H1 (cell line): Measurements from ENCODE around the gene CDH11. TPM values are rescaled to one million over a fixed set of nuclear protein-coding genes. Genes with fewer than 3 reads are reported as not detected.

Source experiments
- CTCF ChIA-PET: fragments of 300-600 bp; sonication (Branson Sonifier 250); formaldehyde crosslinking; loops from one replicate; lab custom pipeline; 2021; ENCODE audit not compliant: partially characterized antibody; lab: Charles Lee
- POLR2A ChIA-PET: fragments of 300-600 bp; sonication (Branson Sonifier 250); formaldehyde crosslinking; loops from one replicate; lab custom pipeline; 2021; ENCODE audit warnings: inconsistent platforms; ENCODE audit not compliant: partially characterized antibody; lab: Charles Lee
- DNase-seq, 2 experiments: peaks; one replicate each; pipeline versions ENCODE4 v3.0.0 to v3.0.0-alpha.2; 2010 to 2022; ENCODE audit warnings: low spot score in 2 of 2, low read depth in 1 of 2, mixed read lengths in 1 of 2
- FAIRE-seq: peaks from 2 replicates; lab custom pipeline; 2011; peaks lifted over from hg19 to GRCh38; lab: Jason Lieb, UNC
- H2AFZ ChIP-seq: 2 replicates; pipeline ENCODE4 v1.8.1; 2012; ENCODE audit warnings: low read length, inconsistent platforms
- H2AK5ac ChIP-seq: 2 replicates; pipeline ENCODE4 v1.6.1; 2013; ENCODE audit warnings: low read depth, low read length
- H2BK120ac ChIP-seq: replicated peaks from 2 replicates; pipeline ENCODE3; 2013; ENCODE audit warnings: low read depth, low read length, inconsistent platforms
- H2BK12ac ChIP-seq: 2 replicates; pipeline ENCODE4 v1.6.1; 2013; ENCODE audit warnings: low read depth, low read length
- H2BK15ac ChIP-seq: 2 replicates; pipeline ENCODE4 v1.6.1; 2013; ENCODE audit warnings: low read length
- H2BK20ac ChIP-seq: 2 replicates; pipeline ENCODE4 v1.6.1; 2013; ENCODE audit warnings: low read length
- H2BK5ac ChIP-seq: 2 replicates; pipeline ENCODE4 v1.6.1; 2013; ENCODE audit warnings: low read depth, low read length
- H3K14ac ChIP-seq: 2 replicates; pipeline ENCODE4 v1.6.1; 2013; ENCODE audit warnings: inconsistent platforms; ENCODE audit not compliant: insufficient read length
- H3K18ac ChIP-seq: 2 replicates; pipeline ENCODE4 v1.6.1; 2013; ENCODE audit warnings: low read length; ENCODE audit errors: extremely low read depth
- H3K23ac ChIP-seq: 2 replicates; pipeline ENCODE4 v1.6.1; 2013; ENCODE audit warnings: inconsistent platforms; ENCODE audit not compliant: insufficient read length
- H3K23me2 ChIP-seq: 2 replicates; pipeline ENCODE4 v1.6.1; 2013; ENCODE audit warnings: low read depth, low read length
- H3K27ac ChIP-seq: 2 replicates; pipeline ENCODE4 v1.6.1; 2011; ENCODE audit warnings: low read depth, low read length, inconsistent platforms
- H3K27me3 ChIP-seq, 4 experiments: replicated peaks in 1 of 4; 1 replicate in 1 of 4; 2 replicates in 3 of 4; pipeline versions ENCODE4 v1.6.1 to v1.8.1; 2011 to 2013; ENCODE audit warnings: low read length in 3 of 4, mild to moderate bottlenecking in 3 of 4, inconsistent platforms in 2 of 4, mixed read lengths in 2 of 4, moderate library complexity in 1 of 4; ENCODE audit not compliant: control insufficient read depth in 3 of 4, insufficient read depth in 3 of 4; ENCODE audit errors: extremely low read depth in 1 of 4
- H3K36me3 ChIP-seq, 4 experiments: 2 replicates each; pipeline versions ENCODE4 v1.6.1 to v1.8.1; 2011 to 2013; ENCODE audit warnings: mild to moderate bottlenecking in 4 of 4, low read length in 3 of 4, moderate library complexity in 2 of 4, control low read depth in 1 of 4, inconsistent platforms in 1 of 4; ENCODE audit not compliant: insufficient read depth in 4 of 4, control insufficient read depth in 2 of 4
- H3K4ac ChIP-seq: replicated peaks from 2 replicates; pipeline ENCODE3; 2013; ENCODE audit warnings: low read length, low read depth, mixed read lengths, inconsistent platforms; ENCODE audit not compliant: insufficient read length
- H3K4me1 ChIP-seq, 4 experiments: replicated peaks in 1 of 4; 1 replicate in 1 of 4; 2 replicates in 3 of 4; pipeline versions ENCODE4 v1.6.1 to v1.8.1; 2011 to 2013; ENCODE audit warnings: low read length in 3 of 4, inconsistent platforms in 2 of 4, mixed read lengths in 1 of 4; ENCODE audit not compliant: insufficient read depth in 4 of 4, control insufficient read depth in 3 of 4
- H3K4me2 ChIP-seq, 2 experiments: 2 replicates each; pipeline versions ENCODE4 v1.6.1 to v1.8.1; 2011 to 2013; ENCODE audit warnings: low read depth in 2 of 2, low read length in 2 of 2, control low read depth in 1 of 2, inconsistent platforms in 1 of 2, mild to moderate bottlenecking in 1 of 2; ENCODE audit not compliant: insufficient read depth in 1 of 2
- H3K4me3 ChIP-seq, 4 experiments: fragments of 200-600, 300-600 bp in 1 of 4; sonication (generic), shearing (Covaris generic), sonication (Bioruptor Twin) in 1 of 4; 2 replicates each; pipeline versions ENCODE4 v1.5.1 to v1.8.1; 2011 to 2016; ENCODE audit warnings: low read length in 4 of 4, low read depth in 3 of 4, control low read depth in 2 of 4, inconsistent platforms in 2 of 4, mild to moderate bottlenecking in 2 of 4, mixed read lengths in 1 of 4, moderate library complexity in 1 of 4; ENCODE audit not compliant: insufficient read depth in 2 of 4; ENCODE audit errors: extremely low read depth in 1 of 4
- H3K56ac ChIP-seq: replicated peaks from 2 replicates; pipeline ENCODE3; 2013; ENCODE audit warnings: low read depth, mild to moderate bottlenecking, mixed read lengths, low read length, inconsistent platforms; ENCODE audit not compliant: insufficient read length
- H3K79me1 ChIP-seq: 2 replicates; pipeline ENCODE4 v1.6.1; 2013; ENCODE audit warnings: low read depth, low read length, control low read depth
- H3K79me2 ChIP-seq, 2 experiments: 2 replicates each; pipeline versions ENCODE4 v1.6.1 to v1.8.1; 2012 to 2013; ENCODE audit warnings: low read length in 2 of 2, mild to moderate bottlenecking in 2 of 2, inconsistent platforms in 1 of 2; ENCODE audit not compliant: insufficient read depth in 2 of 2, control insufficient read depth in 1 of 2
- H3K9ac ChIP-seq, 4 experiments: replicated peaks in 1 of 4; 1 replicate in 1 of 4; 2 replicates in 3 of 4; pipeline versions ENCODE4 v1.6.1 to v1.8.1; 2011 to 2013; ENCODE audit warnings: low read depth in 3 of 4, low read length in 3 of 4, control low read depth in 2 of 4, mild to moderate bottlenecking in 2 of 4, moderate library complexity in 2 of 4, inconsistent platforms in 1 of 4; ENCODE audit errors: extremely low read depth in 1 of 4
- H3K9me3 ChIP-seq, 2 experiments: 2 replicates each; pipeline versions ENCODE4 v1.6.1 to v1.8.1; 2012 to 2013; ENCODE audit warnings: mild to moderate bottlenecking in 2 of 2, moderate library complexity in 2 of 2, control low read depth in 1 of 2, inconsistent platforms in 1 of 2, low read depth in 1 of 2, low read length in 1 of 2, mixed read lengths in 1 of 2; ENCODE audit not compliant: insufficient read depth in 2 of 2
- H4K20me1 ChIP-seq, 2 experiments: replicated peaks in 1 of 2; 2 replicates each; pipeline versions ENCODE3 to v1.8.1; 2011 to 2013; ENCODE audit warnings: inconsistent platforms in 2 of 2, low read length in 2 of 2, mild to moderate bottlenecking in 1 of 2; ENCODE audit not compliant: insufficient read depth in 2 of 2, control insufficient read depth in 1 of 2
- H4K5ac ChIP-seq: 2 replicates; pipeline ENCODE4 v1.6.1; 2013; ENCODE audit warnings: low read length, low read depth, mixed read lengths, inconsistent platforms; ENCODE audit not compliant: insufficient read length
- H4K8ac ChIP-seq: 2 replicates; pipeline ENCODE4 v1.8.0; 2013; ENCODE audit warnings: mild to moderate bottlenecking, moderate library complexity, low read length, inconsistent platforms; ENCODE audit not compliant: insufficient read depth; ENCODE audit errors: extremely low read depth
- H4K91ac ChIP-seq: replicated peaks from 2 replicates; pipeline ENCODE3; 2013; ENCODE audit warnings: low read length, mixed read lengths, inconsistent platforms; ENCODE audit not compliant: insufficient read length
- CEBPB ChIP-seq: IDR thresholded peaks from 2 replicates; pipeline ENCODE4 v1.6.1; 2012; ENCODE audit warnings: low read depth, low read length
- CHD2 ChIP-seq: IDR thresholded peaks from 2 replicates; pipeline ENCODE4 v1.6.1; 2012; ENCODE audit warnings: low read length, improper control_type of control experiment
- CREB1 ChIP-seq: IDR thresholded peaks from 2 replicates; pipeline ENCODE4 v1.6.1; 2012; ENCODE audit warnings: inconsistent platforms
- GABPA ChIP-seq: IDR thresholded peaks from 2 replicates; pipeline ENCODE4 v1.6.1; 2011; ENCODE audit warnings: mild to moderate bottlenecking, low read length, moderate library complexity, borderline replicate concordance; ENCODE audit not compliant: insufficient read depth
- HDAC2 ChIP-seq, 2 experiments: fragments of 300-600 bp in 1 of 2; sonication (generic) in 1 of 2; IDR thresholded peaks; 2 replicates each; pipeline ENCODE4 v1.6.1; 2011 to 2012; ENCODE audit warnings: low read depth in 2 of 2, low read length in 2 of 2, mild to moderate bottlenecking in 2 of 2, moderate library complexity in 2 of 2, borderline replicate concordance in 1 of 2, inconsistent platforms in 1 of 2
- HDAC6 ChIP-seq: IDR thresholded peaks from one replicate; pipeline ENCODE4 v1.7.1; 2012; ENCODE audit warnings: low read depth, mild to moderate bottlenecking, inconsistent platforms, low read length, moderate library complexity
- MAFK ChIP-seq: IDR thresholded peaks from 2 replicates; pipeline ENCODE4 v1.6.1; 2012; ENCODE audit warnings: low read depth, mild to moderate bottlenecking, improper control_type of control experiment, low read length
- NRF1 ChIP-seq: IDR thresholded peaks from 2 replicates; pipeline ENCODE4 v1.6.1; 2011; ENCODE audit warnings: mild to moderate bottlenecking, low read depth, low read length, improper control_type of control experiment
- POLR2A ChIP-seq, 2 experiments: IDR thresholded peaks; 1 replicate in 1 of 2; 2 replicates in 1 of 2; pipeline ENCODE4 v1.6.1; 2011; ENCODE audit warnings: low read depth in 2 of 2, low read length in 2 of 2, mild to moderate bottlenecking in 2 of 2; ENCODE audit errors: control extremely low read depth in 1 of 2
- RAD21 ChIP-seq, 2 experiments: IDR thresholded peaks in 1 of 2; conservative IDR thresholded peaks in 1 of 2; 2 replicates each; pipeline ENCODE4 v1.6.1; 2011; ENCODE audit warnings: low read depth in 2 of 2, low read length in 2 of 2, improper control_type of control experiment in 1 of 2, inconsistent platforms in 1 of 2, mild to moderate bottlenecking in 1 of 2, moderate library complexity in 1 of 2
- RNF2 ChIP-seq: fragments of 200-900, 300-1000 bp; sonication (generic); IDR thresholded peaks from 2 replicates; pipeline ENCODE4 v1.7.1; 2016; ENCODE audit warnings: borderline replicate concordance, low read depth, mild to moderate bottlenecking, antibody characterized with exemption, low read length; ENCODE audit not compliant: poor library complexity, severe bottlenecking; ENCODE audit errors: missing control alignments
- SP2 ChIP-seq: IDR thresholded peaks from 2 replicates; pipeline ENCODE4 v1.6.1; 2012; ENCODE audit warnings: mild to moderate bottlenecking, low read length, inconsistent platforms
- TAF1 ChIP-seq: IDR thresholded peaks from 2 replicates; pipeline ENCODE4 v1.6.1; 2011; ENCODE audit warnings: mild to moderate bottlenecking, low read depth, low read length
- TBP ChIP-seq: IDR thresholded peaks from 2 replicates; pipeline ENCODE4 v1.6.1; 2011; ENCODE audit warnings: low read depth, low read length, improper control_type of control experiment
- TCF12 ChIP-seq: IDR thresholded peaks from 2 replicates; pipeline ENCODE4 v1.6.1; 2011; ENCODE audit warnings: low read depth, mild to moderate bottlenecking, low read length
- YY1 ChIP-seq: IDR thresholded peaks from 2 replicates; pipeline ENCODE4 v1.6.1; 2011; ENCODE audit warnings: low read depth, mild to moderate bottlenecking, low read length
- WGBS, 2 experiments: shearing (Covaris generic) in 1 of 2; methylation state at CpG; one replicate each; pipeline versions ENCODE4 v1.1.6 to v1.1.7; 2013 to 2015; ENCODE audit warnings: low lambda C conversion rate in 2 of 2, mixed read lengths in 2 of 2, inconsistent platforms in 1 of 2, low coverage in 1 of 2, missing lambda C conversion rate in 1 of 2; ENCODE audit not compliant: insufficient replicate concordance in 2 of 2, insufficient coverage in 1 of 2, insufficient read length in 1 of 2; ENCODE audit errors: extremely low coverage in 1 of 2, missing lambda C conversion rate in 1 of 2; 5-methylcytosine and 5-hydroxymethylcytosine counted together
- polyA plus RNA-seq, 7 experiments: library from polyadenylated mRNA; depleted of rRNA in 3 of 7; stranded (reverse) in 5 of 7; unstranded in 2 of 7; fragments of >200 nt in 5 of 7; fragments of 200-250 nt in 2 of 7; gene quantifications; 1 replicate in 5 of 7; 2 replicates in 1 of 7; 4 replicates in 1 of 7; pipeline versions ENCODE4 v1.2.1 to v1.2.3, GENCODE V29; 2011 to 2013; ENCODE audit warnings: missing spikeins in 2 of 7, mixed read lengths in 2 of 7
- total RNA-seq: library from RNA; stranded (reverse); fragmentation: NEBNext Ultra II Directional; extraction: Animal tissue kit (Norgen Biotek cat#: 25700); gene quantifications from 2 replicates; pipeline ENCODE4 v1.2.1, GENCODE V29; 2021

Gene CDH11
- total and polyA plus RNA-seq, 2 of the 8 experiments (the other 6 are each of a cell fraction or from before 2014, with no cell fraction given) = 3.3 to 8.4 TPM

DNA sequence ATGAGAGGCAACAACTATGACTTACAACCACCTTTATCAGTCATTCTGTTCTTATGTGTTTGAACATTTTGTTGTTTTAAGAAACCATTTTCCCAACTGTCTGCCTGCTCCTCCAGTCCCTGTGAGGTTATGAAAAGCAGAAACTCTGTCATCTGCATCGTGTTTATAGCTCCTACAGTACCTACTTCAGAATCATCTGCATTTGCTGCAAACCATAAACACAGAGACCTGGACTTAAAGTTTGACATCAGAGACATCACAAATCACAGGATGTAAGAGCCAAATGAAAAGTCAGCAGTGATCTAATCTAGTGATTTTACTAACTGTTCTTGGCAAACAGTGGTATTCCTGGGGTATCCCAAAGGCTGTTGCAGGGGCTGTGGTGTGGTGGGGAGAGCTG, 55.2 kb downstream of the CDH11 start:
- Histone ChIP-seq H3K4ac (no peak overlapping the region), H2BK120ac (no peak overlapping the region), H3K79me1 (no peaks in the 10 kb centered on the region), H3K56ac (no peak overlapping the region), H2BK15ac (no peak overlapping the region), H3K27me3 (no peaks in the 10 kb centered on the region), H3K14ac (no peak overlapping the region), H2BK12ac (no peak overlapping the region), H2BK20ac (no peak overlapping the region), H2AFZ (no peak overlapping the region), H3K79me2 (no peaks in the 10 kb centered on the region), H3K4me3 (no peak overlapping the region), H3K36me3 (no peaks in the 10 kb centered on the region; a peak in 1 of 8 replicates), H4K5ac (no peak overlapping the region), H3K9me3 (no peaks in the 10 kb centered on the region), H3K23me2 (no peaks in the 10 kb centered on the region), H3K18ac (no peak overlapping the region), H3K27ac (no peak overlapping the region), H3K4me1 (no peaks in the 10 kb centered on the region), H4K8ac (no peak overlapping the region), H2AK5ac (no peak overlapping the region), H3K23ac (no peak overlapping the region), H4K91ac (no peak overlapping the region), H2BK5ac (no peak overlapping the region), H3K9ac (no peak overlapping the region), H4K20me1 (no peaks in the 10 kb centered on the region), H3K4me2 (no peak overlapping the region)
- DNase-seq (no peak), FAIRE-seq (no peak)
- CTCF ChIA-PET = interaction anchor here (0.6 kb wide), 1 partner anchor 69 kb away, joined by 3 read pairs; no protein-coding TSS in a partner anchor
- WGBS, 2 experiments = 89% methylated on average over 1 of the region's 1 CpG; no CpG with 5 or more reads in 1 of the 2 experiments
- POLR2A ChIA-PET = no interaction called here
- TF ChIP-seq NRF1 = no peak
- TF ChIP-seq GABPA = no peak
- TF ChIP-seq SP2 = no peak
- no peak for TF ChIP-seq MAFK
- no peak for TF ChIP-seq CEBPB
- TF ChIP-seq TCF12 = no peak
- TF ChIP-seq CREB1 = no peak
- TF ChIP-seq HDAC2 (IDR thresholded peaks at IDR 0.05; ENCODE audit: borderline replicate concordance in 1 of 2, low read depth in 2 of 2, low read length in 2 of 2) = no peak
- no peak for TF ChIP-seq RNF2
- no peak for TF ChIP-seq TBP
- TF ChIP-seq POLR2A (IDR thresholded peaks at IDR 0.05; ENCODE audit: control extremely low read depth in 1 of 2, low read depth in 2 of 2, low read length in 2 of 2) = no peak
- TF ChIP-seq CHD2 = no peak
- no peak for TF ChIP-seq TAF1
- TF ChIP-seq RAD21 (IDR thresholded peaks at IDR 0.05 in 1 of 2, conservative IDR thresholded peaks at IDR 0.05 in 1 of 2; ENCODE audit: low read depth in 2 of 2, low read length in 2 of 2) = no peak
- TF ChIP-seq HDAC6 = no peak
- TF ChIP-seq YY1 = no peak
